IPS DF 19.7 (cell line): ENCODE data around the gene TCF23.
"Not testable (repeated sequence)": the region's sequence is repeated elsewhere in the genome, so short reads cannot be mapped to it uniquely, and the experiment has no call there.

Experiments
- DNase-seq: peaks from one replicate; pipeline ENCODE4 v3.0.0-alpha.2; 2013; ENCODE audit warnings: low read depth, low spot score

Gene TCF23

DNA sequence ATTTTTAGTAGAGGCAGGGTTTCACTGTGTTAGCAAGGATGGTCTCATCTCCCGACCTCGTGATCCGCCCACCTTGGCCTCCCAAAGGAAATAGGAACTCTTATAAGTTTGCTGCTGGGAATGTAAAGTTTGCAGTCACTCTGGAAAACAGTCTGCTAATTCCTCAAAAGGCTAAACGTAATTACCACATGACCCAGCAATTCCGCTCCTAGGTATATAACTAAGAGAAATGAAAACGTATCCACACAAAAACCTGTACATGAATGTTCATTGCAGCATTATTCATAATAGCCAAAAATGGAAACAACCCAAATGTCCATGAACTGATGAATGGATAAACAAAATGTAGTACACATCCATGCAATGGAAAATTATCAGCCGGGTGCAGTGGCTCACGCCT, 41.2 kb downstream of the TCF23 start:
- no peak for DNase-seq

DNA sequence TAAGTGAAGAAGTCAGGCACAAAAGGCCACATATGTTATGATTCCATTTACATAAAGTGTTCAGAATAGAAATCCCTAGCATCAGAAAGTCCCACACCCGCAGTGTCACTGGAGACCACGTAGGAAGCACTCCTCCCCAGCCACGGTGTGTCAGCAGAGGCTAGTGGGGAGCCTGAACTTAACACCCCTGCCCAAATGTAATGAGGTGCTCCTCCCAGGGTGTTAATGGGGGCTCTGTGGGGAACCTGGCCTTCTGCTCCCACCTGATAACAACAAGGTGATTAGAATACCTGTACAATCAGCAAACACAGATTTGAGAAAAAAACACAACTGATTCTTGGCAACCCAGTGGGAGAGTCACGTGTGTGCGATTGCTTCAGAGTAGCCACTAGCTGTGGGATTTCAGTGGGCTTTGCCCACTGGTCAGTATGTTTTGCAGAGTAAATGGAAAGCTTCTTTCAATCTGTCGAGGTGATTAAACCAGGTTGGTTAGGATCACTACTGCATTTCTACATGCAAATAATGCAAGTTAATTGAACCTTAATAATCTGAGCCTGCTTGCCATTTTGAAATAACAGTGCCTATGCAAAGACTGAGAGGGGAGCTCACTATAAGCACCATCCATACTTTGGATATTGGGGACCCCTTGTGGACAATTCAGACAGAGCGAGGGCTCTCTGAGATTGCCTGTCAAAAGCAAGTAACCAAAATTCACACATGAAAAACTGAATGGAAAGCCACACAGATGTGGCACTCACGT, 42.4 kb downstream of the TCF23 start:
- no peak for DNase-seq

DNA sequence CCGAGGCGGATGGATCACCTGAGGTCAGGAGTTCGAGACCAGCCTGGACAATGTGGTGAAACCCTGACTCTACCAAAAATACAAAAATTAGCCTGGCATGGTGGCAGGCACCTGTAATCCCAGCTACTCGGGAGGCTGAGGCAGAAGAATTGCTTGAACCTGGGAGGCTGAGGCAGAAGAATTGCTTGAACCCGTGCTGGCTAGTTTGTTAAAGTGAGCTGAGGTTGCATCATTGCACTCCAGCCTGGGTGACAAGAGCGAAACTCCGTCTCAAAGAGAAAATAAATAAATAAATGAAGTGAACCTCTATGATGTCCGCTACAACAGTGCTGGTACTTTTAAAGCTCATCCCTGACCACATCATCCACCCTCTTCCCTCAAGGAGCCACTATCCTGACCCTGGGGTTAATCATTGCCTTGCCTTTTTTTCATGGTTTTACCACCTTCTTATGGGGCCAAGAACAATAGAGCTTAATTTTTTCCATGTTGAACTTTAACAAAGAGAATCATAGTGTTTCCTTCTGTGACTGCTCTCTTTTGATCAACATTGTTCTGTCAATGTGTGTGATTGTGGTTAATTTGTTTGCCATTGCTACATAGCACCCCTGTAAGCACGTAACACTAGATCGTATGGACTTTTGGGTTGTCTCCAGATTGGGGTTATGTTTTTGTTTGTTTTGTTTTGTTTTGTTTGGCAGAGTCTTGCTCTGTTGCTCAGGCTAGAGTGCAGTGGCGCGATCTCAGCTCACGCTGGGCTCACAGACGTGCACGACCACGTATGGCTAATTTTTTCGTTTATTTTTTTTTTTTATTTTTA, 45.9 kb downstream of the TCF23 start:
- DNase-seq: no peak

DNA sequence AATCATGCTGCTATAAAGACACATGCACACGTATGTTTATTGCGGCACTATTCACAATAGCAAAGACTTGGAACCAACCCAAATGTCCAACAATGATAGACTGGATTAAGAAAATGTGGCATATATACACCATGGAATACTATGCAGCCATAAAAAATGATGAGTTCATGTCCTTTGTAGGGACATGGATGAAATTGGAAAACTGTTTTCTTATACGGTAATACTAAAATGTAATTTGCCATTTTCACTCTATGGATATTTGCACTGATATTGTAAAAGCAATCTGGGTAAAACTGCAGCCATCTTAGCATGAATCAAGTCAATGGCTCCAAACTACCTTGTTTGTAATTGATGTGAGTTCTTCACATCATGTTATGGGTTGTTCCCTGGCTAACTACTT, 47.0 kb downstream of the TCF23 start:
- not testable (repeated sequence) for DNase-seq

DNA sequence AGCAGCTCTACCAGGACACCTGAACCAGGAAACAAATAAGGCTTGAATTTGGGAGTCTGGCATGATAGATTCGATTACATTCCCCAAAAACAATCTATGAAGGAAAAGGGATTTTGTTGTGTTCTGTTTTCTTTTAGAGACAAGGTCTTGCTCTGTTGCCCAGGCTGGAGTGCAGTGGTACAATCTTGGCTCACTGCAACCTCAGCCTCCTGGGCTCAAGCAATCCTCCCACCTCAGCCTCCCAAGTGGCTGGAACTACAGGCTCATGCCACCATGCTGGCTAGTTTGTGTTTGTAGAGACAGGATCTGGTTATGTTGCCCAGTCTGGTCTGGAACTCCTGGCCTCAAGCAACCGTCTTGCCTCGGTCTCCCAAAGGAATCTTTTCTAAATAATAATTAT, 49.3 kb downstream of the TCF23 start:
- not testable (repeated sequence) for DNase-seq

DNA sequence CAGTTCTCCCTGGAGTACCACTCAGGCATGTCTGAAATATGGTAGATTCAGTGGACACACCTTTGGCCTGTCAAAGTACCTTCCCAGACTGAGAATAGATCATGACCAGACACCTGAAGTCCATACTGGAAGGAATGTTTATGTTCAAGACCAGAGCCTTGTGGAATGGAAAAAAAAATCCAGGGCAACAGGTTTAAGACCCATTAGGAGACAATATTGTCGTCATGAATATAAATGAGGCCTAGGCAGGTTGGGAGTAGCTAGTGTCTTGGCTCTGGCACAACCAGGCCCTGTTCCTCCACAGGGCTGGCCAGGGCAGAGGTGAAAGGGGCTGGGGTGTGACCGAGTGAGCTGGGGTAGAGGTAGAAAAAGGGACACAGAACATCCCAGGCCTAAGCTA, 49.8 kb downstream of the TCF23 start:
- DNase-seq: no peak

DNA sequence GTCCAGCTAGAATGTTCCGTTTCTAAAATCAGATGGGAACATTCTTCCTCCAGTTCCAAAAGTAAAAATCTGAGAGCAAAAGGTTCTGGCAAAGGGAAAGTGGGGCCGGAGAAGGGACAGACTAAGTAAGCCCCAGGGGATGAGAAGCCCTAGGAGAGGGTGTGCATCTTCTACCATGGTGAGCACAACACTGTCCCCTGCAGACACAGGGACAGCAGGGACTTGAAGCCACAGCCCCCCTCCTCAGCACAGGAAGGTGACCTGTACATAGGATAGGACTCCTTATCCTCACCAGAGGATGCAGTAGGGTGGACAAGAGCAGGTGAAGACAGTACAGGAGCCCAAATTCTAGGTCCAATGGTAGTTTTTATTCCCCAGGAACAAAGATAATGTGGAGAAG, 50.4 kb downstream of the TCF23 start:
- DNase-seq: no peak

DNA sequence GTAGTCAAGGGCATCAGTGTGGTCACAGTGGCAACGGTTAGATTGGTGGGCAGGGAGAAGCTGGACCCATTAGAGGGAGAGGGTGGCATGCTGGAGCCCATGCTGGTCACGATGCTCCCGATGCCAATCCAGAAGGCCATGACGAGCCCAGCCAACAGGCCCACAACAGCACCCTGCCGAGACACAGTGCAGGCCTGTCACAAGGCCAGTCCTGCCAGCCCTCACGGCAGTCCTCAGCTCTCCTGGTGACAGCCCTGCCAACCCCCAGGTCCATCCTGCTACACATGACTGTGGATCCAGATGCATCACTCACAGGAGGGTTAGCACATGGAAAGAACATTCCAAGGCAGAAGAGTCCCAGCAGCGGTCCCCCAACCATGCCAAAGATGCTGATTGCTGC, 52.9 kb downstream of the TCF23 start:
- DNase-seq: no peak

DNA sequence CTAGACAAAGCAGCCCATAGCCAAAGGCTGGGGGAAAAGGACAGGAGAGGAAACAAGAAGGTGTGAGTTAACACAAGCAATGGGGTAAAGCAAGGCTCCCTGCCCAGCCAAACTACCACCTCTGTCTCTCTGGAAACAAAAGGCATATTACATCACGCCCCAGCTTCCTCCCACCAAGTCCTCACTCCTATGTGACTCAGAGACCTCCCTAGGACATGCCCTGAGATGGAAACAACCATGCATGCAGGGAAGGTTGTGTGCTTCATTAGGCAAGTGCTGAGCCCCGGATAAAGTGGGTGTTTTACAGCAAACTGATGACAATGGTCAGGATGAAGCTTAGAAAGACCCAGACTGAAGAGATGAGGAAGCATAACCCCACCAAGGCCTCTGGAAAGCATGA, 54.0 kb downstream of the TCF23 start:
- no peak for DNase-seq

DNA sequence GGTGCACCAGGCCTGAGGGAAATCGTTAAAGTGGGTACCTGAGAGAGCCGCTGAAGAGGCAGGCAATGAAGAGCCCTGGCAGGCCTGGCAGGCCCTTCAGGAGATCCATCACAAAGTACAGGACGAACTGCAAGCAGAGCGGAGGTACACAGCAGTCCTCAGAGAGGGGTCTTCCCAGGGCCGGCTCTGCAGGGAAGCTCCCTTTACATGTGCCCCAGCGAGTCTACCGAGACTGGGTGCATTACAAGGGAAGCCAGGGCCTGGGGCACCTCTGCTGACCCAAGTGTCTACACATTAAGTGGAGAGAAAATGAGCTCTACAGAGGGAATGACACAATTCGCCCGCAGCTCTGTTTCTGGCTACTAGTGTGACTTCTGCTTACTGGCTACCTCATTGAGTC, 54.9 kb downstream of the TCF23 start:
- DNase-seq: no peak

DNA sequence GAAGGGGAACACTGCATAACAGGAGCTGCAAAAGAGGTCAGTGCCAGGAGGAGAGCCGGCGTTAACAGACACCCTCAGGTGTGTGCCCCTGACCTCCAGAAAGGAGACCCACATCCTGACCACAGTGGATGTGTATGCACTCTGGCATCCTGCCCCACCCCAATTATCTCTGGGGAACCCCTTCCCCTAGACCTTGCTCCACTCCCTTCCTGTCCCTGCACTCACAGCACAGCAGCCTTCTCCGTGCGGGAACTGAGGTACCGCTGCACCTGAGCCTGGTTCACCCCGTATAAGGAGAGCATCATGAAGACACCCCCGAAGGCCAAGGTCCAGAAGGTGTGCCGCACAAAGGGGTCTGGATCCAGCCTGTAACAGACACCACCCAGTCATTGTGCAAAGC, 55.8 kb downstream of the TCF23 start:
- DNase-seq: no peak

DNA sequence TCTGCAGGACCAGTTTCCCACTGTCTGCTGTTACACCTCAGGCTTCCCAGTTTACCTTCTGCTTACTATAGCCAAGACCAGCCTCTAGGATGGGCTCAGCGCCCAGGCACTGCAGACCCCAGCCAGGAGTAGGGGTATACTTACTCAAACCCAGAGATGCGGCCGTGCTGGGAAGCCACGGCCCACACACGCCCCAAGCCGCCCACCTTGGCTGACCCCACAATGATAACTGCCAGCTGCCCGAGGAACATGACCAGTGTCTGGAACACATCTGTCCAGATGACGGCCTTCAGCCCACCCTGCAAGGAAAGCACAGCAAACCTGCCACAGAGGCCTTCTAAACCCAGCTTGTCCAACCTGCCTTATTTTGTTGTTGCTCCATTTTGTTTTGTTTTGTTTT, 56.4 kb downstream of the TCF23 start:
- DNase-seq: no peak

DNA sequence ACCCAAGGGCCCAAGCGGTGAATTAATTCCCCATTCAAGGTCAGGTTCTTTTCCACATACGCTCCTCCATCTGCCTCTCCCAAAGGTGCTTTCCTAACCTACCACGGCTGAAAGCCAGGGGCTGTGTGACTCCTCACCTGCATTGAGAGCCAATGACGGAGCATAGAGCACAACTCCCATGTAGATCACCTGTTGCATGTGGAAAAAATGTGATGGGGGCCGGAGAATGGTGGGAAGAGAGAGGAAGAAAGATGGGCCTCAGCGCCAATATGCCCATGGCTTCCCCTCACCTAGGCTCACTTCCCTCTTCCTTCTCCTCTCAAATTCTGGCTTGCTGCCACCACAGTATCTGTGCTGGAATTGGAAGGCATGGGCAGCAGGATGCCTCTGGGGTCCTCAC, 57.5 kb downstream of the TCF23 start:
- no peak for DNase-seq
